Nephron (organoid): ENCODE measurements around the gene HNF1B.

Experiments
- H3K27ac Mint-ChIP-seq, 3 experiments: 2 replicates each; pipeline ENCODE4 v1.8.0; 2020; ENCODE audit warnings: mixed read lengths in 3 of 3, mild to moderate bottlenecking in 2 of 3, moderate library complexity in 1 of 3
- H3K27me3 Mint-ChIP-seq: 2 replicates; pipeline ENCODE4 v1.8.0; 2021; ENCODE audit warnings: low read depth, mild to moderate bottlenecking, moderate library complexity, mixed read lengths
- H3K36me3 Mint-ChIP-seq: 2 replicates; pipeline ENCODE4 v1.8.0; 2020; ENCODE audit warnings: low read depth, mixed read lengths
- H3K4me1 Mint-ChIP-seq: 2 replicates; pipeline ENCODE4 v1.8.0; 2020; ENCODE audit warnings: mixed read lengths
- H3K4me3 Mint-ChIP-seq, 3 experiments: 2 replicates each; pipeline ENCODE4 v1.8.0; 2020; ENCODE audit warnings: mild to moderate bottlenecking in 3 of 3, mixed read lengths in 3 of 3, moderate library complexity in 2 of 3
- H3K9me3 Mint-ChIP-seq: 2 replicates; pipeline ENCODE4 v1.8.0; 2020; ENCODE audit warnings: mixed read lengths
- TF ChIP-seq, protein P1 (sequence below), 3 experiments: fragments of 200-600 bp; sonication (generic); IDR thresholded peaks; one replicate each; pipeline ENCODE4 v1.5.0; 2021; ENCODE audit warnings: antibody characterized with exemption in 3 of 3; ENCODE audit not compliant: unreplicated experiment in 3 of 3

Gene HNF1B

DNA sequence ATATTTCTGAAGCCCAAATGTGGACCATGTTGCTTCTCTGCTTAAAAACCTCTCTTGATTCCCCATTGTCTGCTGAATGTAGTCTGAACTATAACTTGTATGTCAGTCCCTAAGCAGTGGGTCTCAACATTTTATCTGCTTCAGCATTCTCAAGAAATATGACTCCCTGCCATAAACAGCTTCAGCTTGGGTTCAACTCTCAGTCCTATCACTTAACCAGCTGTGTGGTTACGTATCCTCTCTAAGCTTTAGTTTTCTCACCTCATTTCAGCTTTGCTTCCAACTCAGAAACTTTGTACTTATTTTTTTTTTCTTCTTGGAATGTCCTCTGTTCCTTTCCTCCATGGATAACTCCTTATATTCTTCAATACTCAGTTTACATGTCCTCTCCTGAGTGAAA lies 97.0 kb downstream of the HNF1B start:
- TF ChIP-seq, protein P1, sequence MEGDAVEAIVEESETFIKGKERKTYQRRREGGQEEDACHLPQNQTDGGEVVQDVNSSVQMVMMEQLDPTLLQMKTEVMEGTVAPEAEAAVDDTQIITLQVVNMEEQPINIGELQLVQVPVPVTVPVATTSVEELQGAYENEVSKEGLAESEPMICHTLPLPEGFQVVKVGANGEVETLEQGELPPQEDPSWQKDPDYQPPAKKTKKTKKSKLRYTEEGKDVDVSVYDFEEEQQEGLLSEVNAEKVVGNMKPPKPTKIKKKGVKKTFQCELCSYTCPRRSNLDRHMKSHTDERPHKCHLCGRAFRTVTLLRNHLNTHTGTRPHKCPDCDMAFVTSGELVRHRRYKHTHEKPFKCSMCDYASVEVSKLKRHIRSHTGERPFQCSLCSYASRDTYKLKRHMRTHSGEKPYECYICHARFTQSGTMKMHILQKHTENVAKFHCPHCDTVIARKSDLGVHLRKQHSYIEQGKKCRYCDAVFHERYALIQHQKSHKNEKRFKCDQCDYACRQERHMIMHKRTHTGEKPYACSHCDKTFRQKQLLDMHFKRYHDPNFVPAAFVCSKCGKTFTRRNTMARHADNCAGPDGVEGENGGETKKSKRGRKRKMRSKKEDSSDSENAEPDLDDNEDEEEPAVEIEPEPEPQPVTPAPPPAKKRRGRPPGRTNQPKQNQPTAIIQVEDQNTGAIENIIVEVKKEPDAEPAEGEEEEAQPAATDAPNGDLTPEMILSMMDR (IDR thresholded peaks at IDR 0.05; ENCODE audit: unreplicated experiment in 3 of 3) = no peak
- peaks cover 6% of the 10 kb centered on the region for H3K4me1 Mint-ChIP-seq
- no peaks in the 10 kb centered on the region for H3K9me3 Mint-ChIP-seq
- no peak overlapping the region for H3K27ac Mint-ChIP-seq
- no peaks in the 10 kb centered on the region for H3K36me3 Mint-ChIP-seq
- H3K4me3 Mint-ChIP-seq = no peak overlapping the region
- peaks cover 55% of the 10 kb centered on the region for H3K27me3 Mint-ChIP-seq

- Mint-ChIP-seq H3K27me3 (peaks cover 47% of the 10 kb centered on the region), H3K4me3 (peak overlapping the region; percentile 90 to 96 (median 95)), H3K36me3 (peaks cover 24% of the 10 kb centered on the region), H3K4me1 (peaks cover 25% of the 10 kb centered on the region), H3K9me3 (no peaks in the 10 kb centered on the region), H3K27ac (peak overlapping the region; percentile 94 to 96 (median 95))
- TF ChIP-seq, protein P1 (IDR thresholded peaks at IDR 0.05; ENCODE audit: unreplicated experiment in 3 of 3) = no peak
Observed at GRCh38 chr17:37643869-37644268, 101.0 kb downstream of the HNF1B start.

DNA sequence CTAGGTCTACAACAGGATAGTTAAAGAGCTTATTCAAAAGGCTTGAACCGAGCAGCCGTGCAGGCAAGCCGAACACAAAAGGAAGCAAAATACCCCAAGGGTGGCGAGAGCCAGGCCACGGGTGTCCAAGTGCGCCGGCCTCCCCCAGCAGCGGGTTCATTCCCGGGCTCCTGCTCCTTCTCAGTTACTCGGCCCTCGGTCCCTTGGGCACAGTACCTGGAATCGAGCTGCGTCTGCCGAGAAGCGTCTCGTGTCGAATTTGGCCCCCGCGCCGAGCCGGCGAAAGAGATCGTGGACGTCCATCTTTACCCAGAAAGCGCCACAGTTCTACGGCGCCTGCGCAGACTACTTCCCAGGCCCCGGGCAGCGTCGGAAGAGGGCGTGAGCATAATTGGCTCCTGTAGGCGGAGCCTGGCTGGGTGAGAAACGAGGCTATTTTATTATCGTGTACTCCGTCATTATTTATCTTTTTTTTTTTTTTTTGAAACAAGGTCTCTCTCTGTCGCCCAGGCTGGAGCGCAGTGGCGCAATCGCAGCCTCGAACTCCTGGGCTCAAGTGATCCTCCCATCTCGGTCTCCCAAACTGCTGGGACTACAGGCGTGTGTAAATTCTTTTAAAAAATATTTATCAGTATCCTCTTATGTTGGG lies 101.6 kb downstream of the HNF1B start, which contains the start of gene DDX52:
Gene DDX52, minus strand, starts transcription at position 329 of the 649 bp plus-strand sequence. Its CDS starts 26 bp downstream, at position 303.
- Mint-ChIP-seq H3K4me3 (peak within 1 kb of the TSS; percentile 90 to 96 (median 95)), H3K27me3 (peaks cover 43% of the 10 kb centered on the region), H3K9me3 (no peaks in the 10 kb centered on the region), H3K4me1 (peaks cover 25% of the 10 kb centered on the region), H3K27ac (peak within 1 kb of the TSS; percentile 94 to 96 (median 95)), H3K36me3 (peaks cover 30% of the 10 kb centered on the region)
- TF ChIP-seq, protein P1 (IDR thresholded peaks at IDR 0.05; ENCODE audit: unreplicated experiment in 3 of 3) = no peak

DNA sequence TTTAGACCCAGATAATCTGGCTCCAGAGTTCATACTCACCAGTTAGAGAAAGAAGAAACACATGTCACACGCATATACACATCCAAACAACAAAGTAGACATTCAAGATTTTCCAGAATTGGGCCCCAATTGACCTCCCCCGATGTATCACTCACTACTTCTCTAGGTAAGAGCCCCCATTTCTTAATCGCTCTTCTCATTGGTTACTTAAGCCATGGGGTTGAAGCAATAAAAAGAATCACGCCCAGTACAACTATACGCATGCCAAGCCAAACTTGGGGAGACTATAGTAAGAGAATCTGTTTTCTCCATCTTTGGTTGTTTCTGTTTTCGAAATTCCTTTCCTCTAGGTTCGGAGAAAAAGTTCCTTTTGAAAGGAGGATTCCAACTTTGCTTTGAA lies 102.2 kb downstream of the HNF1B start:
- peaks cover 36% of the 10 kb centered on the region for H3K36me3 Mint-ChIP-seq
- no peaks in the 10 kb centered on the region for H3K9me3 Mint-ChIP-seq
- peaks cover 25% of the 10 kb centered on the region for H3K4me1 Mint-ChIP-seq
- peak overlapping the region; percentile 90 to 96 (median 95) for H3K4me3 Mint-ChIP-seq
- TF ChIP-seq, protein P1 (IDR thresholded peaks at IDR 0.05; ENCODE audit: unreplicated experiment in 3 of 3) = no peak
- H3K27ac Mint-ChIP-seq = peak overlapping the region; percentile 94 to 96 (median 95)
- peaks cover 37% of the 10 kb centered on the region for H3K27me3 Mint-ChIP-seq

- no peak overlapping the region for H3K27ac Mint-ChIP-seq
- TF ChIP-seq, protein P1 (IDR thresholded peaks at IDR 0.05; ENCODE audit: unreplicated experiment in 3 of 3) = no peak
- H3K4me1 Mint-ChIP-seq = peaks cover 25% of the 10 kb centered on the region
- H3K4me3 Mint-ChIP-seq = peak overlapping the region; percentile 64 to 69 (median 66)
- no peaks in the 10 kb centered on the region for H3K9me3 Mint-ChIP-seq
- peaks cover 15% of the 10 kb centered on the region for H3K27me3 Mint-ChIP-seq
- peaks cover 59% of the 10 kb centered on the region for H3K36me3 Mint-ChIP-seq
Observed at GRCh38 chr17:37640015-37640414, 104.8 kb downstream of the HNF1B start.

DNA sequence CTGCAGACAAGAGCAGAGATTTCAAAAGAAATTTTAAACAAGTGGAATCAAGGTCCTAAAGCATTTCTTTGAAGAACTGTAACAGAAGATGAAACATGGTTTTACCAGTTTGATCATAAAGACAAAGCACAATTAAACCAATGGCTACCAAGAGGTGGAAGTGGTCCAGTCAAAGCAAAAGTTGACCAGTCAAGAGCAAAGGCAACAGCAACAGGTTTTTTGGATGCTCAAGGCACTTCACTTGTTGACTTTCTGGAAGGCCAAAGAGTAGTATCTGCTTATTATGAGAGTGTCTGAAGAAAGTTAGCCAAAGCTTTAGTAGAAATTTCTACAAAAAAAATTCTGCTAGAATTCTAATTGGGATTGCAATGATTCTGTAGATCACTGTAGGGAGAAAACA lies 106.9 kb downstream of the HNF1B start:
- Mint-ChIP-seq H3K4me1 (peaks cover 20% of the 10 kb centered on the region), H3K36me3 (peaks cover 67% of the 10 kb centered on the region), H3K27me3 (peaks cover under 1% of the 10 kb centered on the region), H3K9me3 (no peaks in the 10 kb centered on the region), H3K27ac (no peak overlapping the region), H3K4me3 (no peak overlapping the region)
- TF ChIP-seq, protein P1 (IDR thresholded peaks at IDR 0.05; ENCODE audit: unreplicated experiment in 3 of 3) = no peak
